GM12892 (cell line): ENCODE measurements around the gene ZNF521.

Experiments used
- POLR2A ChIP-seq: IDR thresholded peaks from 2 replicates; pipeline ENCODE4 v1.6.1; 2011; ENCODE audit warnings: low read depth, low read length, control low read depth
- POLR2AphosphoS5 ChIP-seq: IDR thresholded peaks from 2 replicates; pipeline ENCODE4 v1.6.1; 2011; ENCODE audit warnings: low read depth, low read length, control low read depth
- TAF1 ChIP-seq: IDR thresholded peaks from 2 replicates; pipeline ENCODE4 v1.6.1; 2011; ENCODE audit warnings: low read depth, mild to moderate bottlenecking, control low read depth, low read length, borderline replicate concordance

DNA sequence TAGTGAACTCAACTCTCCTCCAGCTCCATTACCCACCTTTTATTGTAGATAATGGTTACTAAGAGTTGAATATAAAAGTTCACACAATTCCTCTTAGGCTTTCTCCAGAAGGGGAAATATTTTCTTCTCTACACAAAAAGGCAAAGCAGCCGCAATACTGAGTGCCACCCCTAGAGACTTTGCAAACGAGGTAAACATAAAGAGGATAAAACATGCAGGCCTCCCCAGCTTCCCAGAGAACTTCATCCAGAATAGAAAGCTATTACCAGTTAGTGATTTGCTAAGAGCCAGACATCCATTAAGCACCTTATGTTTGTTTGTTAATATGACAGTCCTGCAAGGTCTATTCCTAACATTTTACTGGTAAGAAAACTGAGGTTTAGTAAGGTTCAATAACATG, 17.4 kb downstream of the ZNF521 start:
- no peak for TF ChIP-seq POLR2A
- no peak for TF ChIP-seq TAF1
- TF ChIP-seq POLR2AphosphoS5 = no peak
